AG20443 (cell line): ENCODE measurements around the gene BRINP1.
"Not testable (repeated sequence)": the region's sequence is repeated elsewhere in the genome, so short reads cannot be mapped to it uniquely, and the experiment has no call there.

Experiments
- DNase-seq: peaks from one replicate; pipeline ENCODE4 v3.0.0; 2012; ENCODE audit warnings: low spot score, mixed read lengths

Gene BRINP1

GRCh38 chr9:119213471-119213870, 155.8 kb downstream of the BRINP1 start:
- DNase-seq = no peak

DNA sequence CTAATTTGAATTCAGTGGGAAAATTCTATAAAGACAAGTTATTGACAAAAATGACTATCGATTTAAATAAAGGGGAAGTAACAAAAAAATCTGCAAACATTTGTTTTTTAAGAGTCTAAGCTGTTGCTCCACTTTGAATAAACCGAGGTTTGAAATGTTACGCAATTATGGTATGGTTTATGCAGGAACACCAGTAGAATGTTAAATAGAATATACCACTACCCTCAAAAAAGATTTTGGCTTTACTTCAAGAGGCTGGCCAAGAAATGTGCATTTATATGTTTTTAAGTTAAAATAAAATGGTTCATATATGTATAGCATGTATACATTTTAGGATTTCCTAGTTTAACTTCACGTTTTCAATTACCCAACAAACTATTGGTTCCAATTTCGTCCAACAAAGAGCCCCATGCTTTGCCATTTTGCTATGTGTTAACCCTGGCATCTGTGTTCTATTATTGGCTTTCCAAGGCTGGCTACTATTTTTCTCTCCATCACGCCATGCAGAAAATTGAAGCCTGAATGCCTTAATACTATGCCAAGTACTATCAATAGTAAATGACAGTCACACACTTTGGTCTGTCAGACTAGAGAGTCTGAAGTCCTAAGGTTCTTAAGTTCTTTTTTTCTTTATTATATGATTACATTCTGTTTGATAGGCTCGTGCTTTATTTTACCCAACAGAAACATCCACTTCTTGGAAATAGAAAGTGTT, 171.2 kb downstream of the BRINP1 start:
- no peak for DNase-seq

DNA sequence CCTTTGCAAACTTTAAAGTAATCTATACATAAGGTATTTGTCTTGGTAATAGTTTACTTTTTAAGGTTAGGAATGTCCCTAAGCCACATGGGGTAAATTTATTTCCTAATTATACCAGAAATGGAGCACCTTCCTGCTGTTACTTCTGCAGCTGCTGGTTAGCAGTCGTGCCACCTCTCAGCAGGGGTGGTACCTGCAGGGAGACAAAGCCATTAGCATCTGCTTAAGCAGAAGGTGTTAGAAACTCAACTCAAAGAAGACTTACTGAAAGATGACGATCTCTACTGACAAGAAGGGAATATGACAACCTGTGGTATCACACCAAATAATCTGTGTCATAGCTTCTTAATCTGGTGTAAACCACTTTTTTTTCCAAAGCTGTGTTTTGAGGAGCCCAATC, 173.7 kb downstream of the BRINP1 start:
- DNase-seq = no peak

GRCh38 chr9:119185298-119185697, 183.9 kb downstream of the BRINP1 start:
- no peak for DNase-seq

GRCh38 chr9:119184265-119184936, 184.8 kb downstream of the BRINP1 start:
- no peak for DNase-seq

DNA sequence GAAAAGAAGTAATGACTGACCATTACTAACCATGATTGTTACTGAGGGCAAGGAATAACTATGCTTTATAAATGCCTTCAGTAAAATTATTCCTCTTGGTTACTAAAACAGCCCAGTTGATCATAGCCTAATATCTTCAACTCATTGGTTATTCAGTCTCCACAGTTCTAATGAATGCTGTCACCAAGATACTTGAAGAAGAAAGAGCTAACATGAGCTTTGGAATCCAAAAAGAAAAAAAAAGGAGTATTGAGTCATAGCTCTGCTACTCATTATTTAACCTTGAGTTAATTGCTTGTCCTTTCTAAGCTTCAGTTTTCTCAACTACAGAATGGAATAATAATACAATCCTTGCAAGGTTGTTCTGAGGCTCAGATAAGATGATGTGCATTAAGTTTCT, 187.7 kb downstream of the BRINP1 start:
- no peak for DNase-seq

- no peak for DNase-seq
Observed at GRCh38 chr9:119180897-119181296, 188.3 kb downstream of the BRINP1 start.

DNA sequence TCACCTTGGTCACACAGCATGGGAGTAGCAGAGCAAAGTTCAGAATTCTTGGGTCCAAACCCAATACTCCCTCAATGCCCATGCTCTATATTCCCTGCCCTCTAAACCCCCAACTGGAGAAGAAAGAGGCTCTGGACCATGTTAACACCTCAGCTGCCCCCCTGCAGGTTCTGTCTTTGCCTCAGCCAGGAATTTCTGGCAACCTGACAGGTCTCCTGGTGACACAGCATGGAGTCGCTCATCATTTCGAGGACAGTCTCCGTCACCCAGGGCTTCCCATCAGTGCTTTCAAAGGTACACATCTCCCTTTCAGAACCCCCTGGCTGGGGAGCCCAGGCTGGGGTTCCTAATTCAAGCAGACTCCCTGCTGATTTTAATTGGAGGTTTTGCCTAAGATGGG, 189.5 kb downstream of the BRINP1 start:
- no peak for DNase-seq

GRCh38 chr9:119177196-119177595, 192.0 kb downstream of the BRINP1 start:
- DNase-seq = no peak

DNA sequence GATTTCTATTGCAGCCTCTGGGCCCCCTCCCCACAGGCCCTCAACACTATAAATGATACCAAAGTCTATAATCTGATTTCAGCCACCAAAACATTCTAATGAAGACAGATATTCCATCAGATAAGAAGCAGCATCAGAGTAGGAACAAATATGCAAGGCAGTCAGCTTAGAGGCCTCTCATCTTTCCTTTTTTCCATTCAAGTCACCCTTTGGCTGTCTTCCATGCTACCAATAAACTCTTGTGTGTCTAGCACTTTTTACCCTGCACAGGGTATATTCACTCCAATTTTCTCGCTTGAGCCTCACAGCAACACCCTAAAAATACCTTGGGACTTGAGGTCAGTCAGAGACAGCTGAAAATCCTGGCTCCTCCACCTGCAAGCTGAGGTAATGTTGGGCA, 193.7 kb downstream of the BRINP1 start:
- DNase-seq = no peak

DNA sequence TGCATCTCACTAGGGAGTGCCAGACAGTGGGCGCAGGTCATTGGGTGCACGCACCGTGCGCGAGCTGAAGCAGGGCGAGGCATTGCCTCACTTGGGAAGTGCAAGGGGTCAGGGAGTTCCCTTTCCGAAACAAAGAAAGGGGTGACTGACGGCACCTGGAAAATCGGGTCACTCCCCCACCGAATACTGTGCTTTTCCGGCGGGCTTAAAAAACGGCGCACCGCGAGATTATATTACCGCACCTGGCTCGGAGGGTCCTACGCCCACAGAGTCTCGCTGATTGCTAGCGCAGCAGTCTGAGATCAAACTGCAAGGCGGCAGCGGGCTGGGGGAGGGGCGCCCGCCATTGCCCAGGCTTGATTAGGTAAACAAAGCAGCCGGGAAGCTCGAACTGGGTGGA, 200.0 kb downstream of the BRINP1 start:
- not testable (repeated sequence) for DNase-seq

- no peak for DNase-seq
Observed at GRCh38 chr9:119167876-119168275, 201.4 kb downstream of the BRINP1 start.

GRCh38 chr9:119167267-119167666, 202.0 kb downstream of the BRINP1 start:
- no peak for DNase-seq

DNA sequence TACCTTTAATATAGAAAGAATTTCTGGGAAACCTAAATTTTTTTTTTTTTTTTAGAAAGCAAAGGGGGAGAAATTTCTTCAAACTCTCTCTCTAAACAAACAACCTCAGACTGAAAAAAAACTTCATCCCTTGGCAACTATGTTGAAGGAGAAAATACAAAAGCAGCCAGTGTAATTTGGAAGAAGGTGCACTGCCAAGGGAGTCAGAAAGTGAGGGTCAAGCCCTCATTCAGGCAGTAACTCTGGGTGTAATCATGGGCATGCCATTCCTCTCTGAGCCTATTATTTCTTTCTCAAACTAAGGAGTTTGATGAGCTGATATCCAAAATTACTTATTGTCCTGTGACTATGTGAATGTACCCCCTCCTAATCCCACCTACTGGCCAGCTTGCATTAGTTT, 203.1 kb downstream of the BRINP1 start:
- DNase-seq = no peak

DNA sequence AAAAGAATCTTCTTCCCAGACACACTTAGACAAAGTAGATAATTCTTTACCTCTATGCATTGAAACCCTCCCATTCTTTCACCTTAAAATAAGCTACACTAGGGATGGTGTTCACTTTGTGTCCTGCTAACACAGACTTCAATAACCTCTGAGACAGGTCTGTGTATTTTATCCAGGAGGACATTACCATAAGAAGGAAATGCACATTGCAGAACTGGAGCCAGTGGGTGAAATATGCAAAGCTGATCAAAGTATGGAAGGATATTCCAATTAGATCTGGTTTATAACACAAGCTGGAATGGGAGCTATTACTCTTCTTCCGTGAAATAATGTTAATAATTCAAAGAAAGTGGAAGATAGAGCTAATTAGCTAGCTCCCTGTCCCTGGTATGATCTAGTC, 204.1 kb downstream of the BRINP1 start:
- no peak for DNase-seq

GRCh38 chr9:119164716-119165115, 204.5 kb downstream of the BRINP1 start:
- DNase-seq = no peak

DNA sequence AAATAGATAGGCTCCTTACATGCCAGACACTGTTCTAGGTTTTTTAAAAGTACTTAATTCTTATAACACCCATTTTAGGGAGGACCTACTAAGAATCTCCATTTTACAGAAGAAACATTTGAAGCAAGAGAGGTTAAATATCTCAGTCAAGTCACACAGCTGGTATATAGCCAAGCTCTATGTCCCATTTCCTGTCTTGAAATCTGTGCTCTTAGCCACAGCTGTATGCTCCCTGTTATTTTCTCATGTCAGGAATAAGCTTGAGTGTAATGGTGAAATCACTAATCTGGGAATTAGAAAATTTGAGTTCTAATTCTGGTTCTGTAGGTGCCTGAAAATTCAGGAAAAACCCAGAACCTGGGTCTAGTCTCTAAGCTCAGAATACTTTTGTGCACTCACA, 208.7 kb downstream of the BRINP1 start:
- DNase-seq = no peak

DNA sequence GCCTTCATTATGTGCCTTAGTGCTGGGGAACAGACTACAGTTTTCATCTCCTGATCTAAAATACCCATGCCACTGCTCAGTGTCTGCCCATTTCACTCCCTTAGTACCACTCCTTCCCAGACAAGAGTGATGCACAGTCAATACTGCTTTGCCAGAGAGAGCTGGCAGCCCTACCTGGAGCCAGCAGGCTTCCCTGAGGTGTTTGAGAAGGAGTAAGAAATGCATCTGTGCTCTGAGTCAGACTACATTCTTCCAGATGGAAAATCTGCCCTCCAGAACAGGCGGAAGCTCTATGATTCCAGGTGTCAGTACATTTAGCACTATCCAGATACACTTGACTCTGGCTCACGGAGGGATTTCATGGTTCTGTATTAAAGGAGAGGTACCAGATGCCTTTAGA, 209.8 kb downstream of the BRINP1 start:
- DNase-seq = no peak

DNA sequence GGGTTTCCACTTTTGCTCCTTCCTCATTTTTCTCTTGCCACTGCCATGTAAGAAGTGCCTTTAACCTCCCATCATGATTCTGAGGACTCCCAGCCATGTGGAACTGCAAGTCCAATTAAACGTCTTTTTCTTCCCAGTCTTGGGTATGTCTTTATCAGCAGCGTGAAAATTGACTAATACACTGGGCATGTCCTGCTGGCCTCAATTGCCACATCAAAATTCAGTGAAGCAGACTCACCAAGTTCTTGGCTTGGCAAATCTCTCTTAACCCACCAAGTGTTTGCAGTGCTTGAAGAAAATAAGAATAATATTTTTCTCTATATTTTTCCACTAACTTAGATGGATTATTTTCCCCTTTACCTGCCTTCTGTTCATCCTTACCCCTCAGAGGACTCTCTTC, 212.0 kb downstream of the BRINP1 start:
- DNase-seq = no peak

- no peak for DNase-seq
Observed at GRCh38 chr9:119156354-119156753, 212.9 kb downstream of the BRINP1 start.

DNA sequence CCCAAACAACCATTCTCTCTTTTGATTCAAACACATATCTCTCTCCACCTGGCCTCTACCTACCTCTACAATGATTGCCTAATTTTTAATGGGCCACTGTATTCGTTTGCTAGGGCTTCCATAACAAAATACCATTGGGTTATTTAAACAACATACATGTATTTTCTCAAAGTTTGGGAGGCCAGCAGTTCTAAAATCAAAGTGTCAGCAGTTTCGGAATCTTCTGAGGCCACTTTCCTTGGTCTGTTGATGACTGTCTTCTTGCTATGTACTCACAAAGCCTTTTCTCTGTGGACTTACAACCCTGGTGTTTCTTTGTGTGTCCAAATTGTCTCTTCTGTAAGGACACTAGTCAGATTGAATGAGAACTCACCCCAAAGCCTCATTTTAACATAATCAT, 214.7 kb downstream of the BRINP1 start:
- no peak for DNase-seq

DNA sequence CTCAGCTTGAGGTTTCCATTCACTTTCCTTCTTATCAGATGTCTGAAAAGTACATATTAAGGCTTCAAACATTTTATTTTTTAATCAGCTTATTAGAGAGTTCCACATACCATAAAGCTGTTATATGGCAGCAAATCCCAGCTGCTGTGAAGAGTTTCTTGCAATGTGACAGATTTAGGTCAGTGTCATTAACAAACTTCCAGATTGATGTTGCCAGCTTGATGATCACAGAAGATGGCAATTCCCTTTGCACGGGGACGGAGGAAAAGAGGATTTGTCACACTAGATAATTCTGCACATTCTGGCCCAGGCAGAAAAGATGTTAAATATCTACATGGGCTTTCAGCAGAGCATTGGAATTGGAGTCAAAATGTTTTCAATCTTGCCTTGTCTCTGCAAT, 215.8 kb downstream of the BRINP1 start:
- DNase-seq = no peak

GRCh38 chr9:119148855-119149254, 220.4 kb downstream of the BRINP1 start:
- DNase-seq = no peak

DNA sequence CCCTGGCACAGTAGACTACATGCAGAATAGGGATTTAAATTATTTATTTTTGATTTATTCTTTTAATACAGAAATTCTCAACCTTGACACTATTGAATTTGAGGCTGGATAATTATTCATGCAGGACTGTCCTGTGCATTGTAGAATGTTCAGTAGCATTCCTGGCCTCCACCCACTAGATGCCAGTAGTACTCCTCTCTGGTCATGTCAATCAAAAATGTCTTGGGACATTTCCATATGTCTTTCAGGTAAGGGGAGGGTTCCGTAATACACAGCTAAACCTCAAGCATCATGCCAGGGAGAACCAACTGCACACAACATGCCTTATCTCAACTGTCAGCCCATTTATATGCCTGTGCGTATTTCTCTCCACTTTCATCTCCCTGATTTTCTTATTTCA, 231.8 kb downstream of the BRINP1 start:
- DNase-seq = no peak
